Measurements from ENCODE around the gene TGFBR3. TPM values are rescaled to one million over a fixed set of nuclear protein-coding genes. Genes with fewer than 3 reads are reported as not detected.

The TGFBR3 gene
- total RNA-seq, 2 donors from 2014 or later: 60.8 to 62.4 TPM

GRCh38 chr1:91759076-91759475, 126.9 kb downstream of the TGFBR3 start:
- H3K9me3 ChIP-seq: no peaks in the 10 kb centered on the region
- DNase-seq (ENCODE audit: low spot score): no peak
- H3K27me3 ChIP-seq (replicated peaks; ENCODE audit: insufficient read depth): no peaks in the 10 kb centered on the region
- H3K4me3 ChIP-seq: no peak overlapping the region
- ATAC-seq (ENCODE audit: insufficient number of reproducible peaks, low FRiP score, low read depth): no peak
- H3K36me3 ChIP-seq: no peaks in the 10 kb centered on the region
- no peak for TF ChIP-seq CTCF (IDR thresholded peaks at IDR 0.05)
- H3K27ac ChIP-seq: no peak overlapping the region
- H3K4me1 ChIP-seq (ENCODE audit: control insufficient read depth in 1 of 2, low read depth in 2 of 2): peaks cover 0 to 34% of the 10 kb centered on the region in 2 donors

DNA sequence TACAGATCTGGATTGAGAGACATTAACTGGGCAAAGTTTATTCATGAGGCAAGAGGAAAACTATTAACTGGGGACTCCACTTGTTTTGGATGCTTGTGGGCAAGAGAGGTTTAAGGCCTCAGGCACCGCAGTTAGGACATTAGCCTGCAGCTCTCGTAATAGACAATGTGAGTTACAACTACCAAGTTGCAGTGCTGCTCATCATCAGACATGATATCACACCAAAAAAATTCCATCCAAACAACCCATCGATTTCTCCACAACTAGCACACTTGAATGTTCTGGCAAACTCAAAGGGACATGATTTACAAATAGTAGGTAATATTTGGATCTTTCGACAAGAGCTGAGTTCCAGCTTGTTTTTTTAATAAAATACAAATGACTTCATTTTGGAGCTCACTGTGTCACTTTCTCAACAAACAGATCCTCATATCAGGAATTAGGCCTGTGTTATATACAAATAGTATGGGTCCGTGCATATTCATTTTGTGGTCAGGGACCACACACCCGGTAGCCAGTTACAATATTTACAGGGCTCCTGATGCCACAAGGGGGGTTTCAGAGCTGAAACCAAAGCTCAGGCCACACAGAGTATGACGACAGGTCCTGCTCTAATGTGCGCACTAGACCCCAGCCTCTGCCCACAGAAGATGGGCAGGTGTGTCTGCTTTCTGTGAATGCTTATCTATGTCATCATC, 128.0 kb downstream of the TGFBR3 start:
- no peaks in the 10 kb centered on the region for H3K27me3 ChIP-seq (replicated peaks; ENCODE audit: insufficient read depth)
- TF ChIP-seq CTCF (IDR thresholded peaks at IDR 0.05): no peak
- ATAC-seq (ENCODE audit: insufficient number of reproducible peaks, low FRiP score, low read depth): no peak
- H3K4me3 ChIP-seq: no peak overlapping the region
- H3K27ac ChIP-seq: no peak overlapping the region
- peaks cover 0 to 34% of the 10 kb centered on the region in 2 donors for H3K4me1 ChIP-seq (ENCODE audit: control insufficient read depth in 1 of 2, low read depth in 2 of 2)
- no peak for DNase-seq (ENCODE audit: low spot score)
- no peaks in the 10 kb centered on the region for H3K9me3 ChIP-seq
- H3K36me3 ChIP-seq: no peaks in the 10 kb centered on the region

DNA sequence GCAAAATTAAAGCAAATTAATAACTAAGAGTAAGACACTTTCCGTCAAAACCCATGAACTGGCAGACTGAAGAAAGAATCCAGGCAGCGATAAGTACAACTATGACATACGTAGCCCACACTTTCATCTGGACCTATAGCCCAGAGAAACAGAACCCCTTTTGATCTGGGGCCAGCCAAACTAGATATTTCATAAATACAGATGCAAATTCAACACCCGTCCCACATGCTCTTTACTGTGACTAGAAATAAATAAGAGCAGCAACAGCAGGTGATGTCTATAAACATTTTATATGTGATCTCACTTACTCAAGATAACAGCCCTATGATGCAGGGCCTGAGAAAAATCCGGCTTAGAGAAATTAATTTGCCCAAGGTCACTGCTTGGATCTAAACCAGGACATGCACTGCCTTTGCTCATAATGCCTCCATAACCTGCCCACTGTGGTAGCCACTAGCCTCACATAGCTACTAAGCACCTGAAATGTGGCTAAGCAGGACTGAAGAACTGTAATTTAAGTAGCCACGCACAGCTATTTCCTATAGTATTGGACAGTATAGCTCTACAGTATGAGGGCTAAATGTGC, 130.2 kb downstream of the TGFBR3 start:
- no peak for ATAC-seq (ENCODE audit: insufficient number of reproducible peaks, low FRiP score, low read depth)
- DNase-seq (ENCODE audit: low spot score): no peak

GRCh38 chr1:91754816-91755580, 131.0 kb downstream of the TGFBR3 start:
- H3K27me3 ChIP-seq (replicated peaks; ENCODE audit: insufficient read depth): no peaks in the 10 kb centered on the region
- peaks cover 16 to 46% of the 10 kb centered on the region in 2 donors for H3K4me1 ChIP-seq (ENCODE audit: control insufficient read depth in 1 of 2, low read depth in 2 of 2)
- no peaks in the 10 kb centered on the region for H3K9me3 ChIP-seq
- H3K27ac ChIP-seq: no peak overlapping the region
- no peak for ATAC-seq (ENCODE audit: insufficient number of reproducible peaks, low FRiP score, low read depth)
- TF ChIP-seq CTCF (IDR thresholded peaks at IDR 0.05): no peak
- no peaks in the 10 kb centered on the region for H3K36me3 ChIP-seq
- no peak overlapping the region for H3K4me3 ChIP-seq
- no peak for DNase-seq (ENCODE audit: low spot score)

More for the DNA sequence above, 130.2 kb downstream of the TGFBR3 start:
- TF ChIP-seq CTCF (IDR thresholded peaks at IDR 0.05): no peak
- Histone ChIP-seq H3K27me3 (replicated peaks; ENCODE audit: insufficient read depth) (no peaks in the 10 kb centered on the region), H3K27ac (no peak overlapping the region), H3K9me3 (no peaks in the 10 kb centered on the region), H3K4me3 (no peak overlapping the region), H3K36me3 (no peaks in the 10 kb centered on the region), H3K4me1 (ENCODE audit: control insufficient read depth in 1 of 2, low read depth in 2 of 2) (peaks cover 12 to 46% of the 10 kb centered on the region in 2 donors)

DNA sequence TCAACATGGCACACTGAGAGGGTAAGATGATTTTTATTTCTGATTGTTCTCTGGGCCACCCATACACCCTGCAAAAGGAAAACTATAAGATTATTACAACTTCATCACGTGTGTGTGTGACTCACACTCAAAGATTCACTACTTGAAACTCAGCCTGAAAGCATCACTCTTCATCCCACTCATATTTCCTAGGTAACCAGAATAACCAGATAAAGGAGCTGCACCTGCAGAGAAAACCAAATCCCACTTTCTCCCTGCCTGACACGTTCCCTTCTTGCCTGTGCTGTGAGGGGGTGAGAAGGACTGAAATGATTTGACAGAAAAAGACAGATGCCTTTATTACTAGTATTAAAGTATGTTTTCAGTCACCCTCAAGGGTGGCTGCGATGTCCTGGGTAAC, 131.6 kb downstream of the TGFBR3 start:
- Histone ChIP-seq H3K27ac (no peak overlapping the region), H3K36me3 (no peaks in the 10 kb centered on the region), H3K9me3 (no peaks in the 10 kb centered on the region), H3K4me1 (ENCODE audit: control insufficient read depth in 1 of 2, low read depth in 2 of 2) (peaks cover 19 to 45% of the 10 kb centered on the region in 2 donors), H3K4me3 (no peak overlapping the region), H3K27me3 (replicated peaks; ENCODE audit: insufficient read depth) (no peaks in the 10 kb centered on the region)
- no peak for TF ChIP-seq CTCF (IDR thresholded peaks at IDR 0.05)
- no peak for DNase-seq (ENCODE audit: low spot score)
- no peak for ATAC-seq (ENCODE audit: insufficient number of reproducible peaks, low FRiP score, low read depth)
